GM12872 (cell line): Measurements from ENCODE around the gene SRPK2.

Experiments used
- CTCF ChIP-seq: IDR thresholded peaks from 3 replicates; pipeline ENCODE4 v1.5.1; 2011; ENCODE audit warnings: low read depth, mild to moderate bottlenecking, low read length, moderate library complexity; ENCODE audit not compliant: insufficient read depth

The SRPK2 gene

GRCh38 chr7:105388356-105389087, at the start of gene SRPK2:
TSS of gene SRPK2 (minus strand) at chr7:105388921.
- TF ChIP-seq CTCF, result no peak

- TF ChIP-seq CTCF, result no peak
Observed at GRCh38 chr7:105438254-105438653, 49.5 kb upstream of the SRPK2 start.

- peak; percentile 60 for TF ChIP-seq CTCF
Observed at GRCh38 chr7:105429746-105430612, 41.3 kb upstream of the SRPK2 start.

GRCh38 chr7:105426606-105427146, 38.0 kb upstream of the SRPK2 start:
- TF ChIP-seq CTCF, result no peak

DNA sequence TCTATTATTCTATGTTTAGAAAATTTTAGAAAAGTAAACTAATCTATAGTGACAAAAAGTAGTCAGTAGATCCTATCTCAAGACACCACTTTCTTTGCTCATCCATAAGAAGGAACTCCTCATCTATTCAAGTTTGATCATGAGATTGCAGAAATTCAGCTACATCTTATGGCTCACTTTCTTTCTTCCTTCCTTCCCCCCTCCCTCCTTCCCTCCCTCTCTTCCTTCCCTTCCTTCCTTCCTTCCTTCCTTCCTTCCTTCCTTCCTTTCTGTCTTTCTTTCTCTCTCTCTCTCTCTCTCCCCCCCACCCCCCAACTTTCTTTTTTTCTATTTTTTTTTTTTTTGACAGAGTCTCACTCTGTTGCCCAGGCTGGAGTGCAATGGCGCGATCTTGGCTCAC, 35.3 kb upstream of the SRPK2 start:
- TF ChIP-seq CTCF, result no peak

GRCh38 chr7:105413887-105414437, 25.2 kb upstream of the SRPK2 start:
- no peak for TF ChIP-seq CTCF

DNA sequence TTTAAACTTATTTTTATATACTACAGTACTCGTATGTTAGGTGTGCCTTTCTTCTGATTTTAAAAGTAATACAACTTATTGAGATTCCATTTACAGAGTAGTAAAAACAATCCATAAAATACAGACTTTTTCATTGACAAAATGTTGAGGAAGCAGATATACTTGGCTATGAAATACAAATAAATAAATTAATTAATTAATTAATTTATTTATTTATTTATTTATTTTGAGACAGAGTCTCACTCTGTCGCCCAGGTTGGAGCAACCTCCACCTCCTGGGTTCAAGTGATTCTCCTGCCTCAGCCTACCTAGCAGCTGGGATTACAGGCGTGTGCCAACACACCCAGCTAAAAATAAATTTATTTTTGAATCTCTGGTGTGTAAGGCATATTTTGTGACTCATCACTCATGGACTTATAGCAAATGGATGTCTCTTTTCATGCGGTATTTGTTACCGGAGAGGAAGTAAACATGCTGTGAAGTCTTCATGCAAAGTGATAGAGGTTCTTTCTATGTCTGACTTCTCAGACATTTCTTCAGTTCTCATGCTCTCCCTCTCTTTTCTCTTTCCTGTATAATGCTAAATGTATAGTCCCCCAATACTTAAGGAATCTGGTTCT, 20.2 kb upstream of the SRPK2 start:
- no peak for TF ChIP-seq CTCF
